ENCODE results near the gene MBD5. TPM values are rescaled to one million over a fixed set of nuclear protein-coding genes. Genes with fewer than 3 reads are reported as not detected.

Gene MBD5
- total RNA-seq, 4 donors from 2014 or later, result 51.2 to 85.9 (median 72.6) TPM

DNA sequence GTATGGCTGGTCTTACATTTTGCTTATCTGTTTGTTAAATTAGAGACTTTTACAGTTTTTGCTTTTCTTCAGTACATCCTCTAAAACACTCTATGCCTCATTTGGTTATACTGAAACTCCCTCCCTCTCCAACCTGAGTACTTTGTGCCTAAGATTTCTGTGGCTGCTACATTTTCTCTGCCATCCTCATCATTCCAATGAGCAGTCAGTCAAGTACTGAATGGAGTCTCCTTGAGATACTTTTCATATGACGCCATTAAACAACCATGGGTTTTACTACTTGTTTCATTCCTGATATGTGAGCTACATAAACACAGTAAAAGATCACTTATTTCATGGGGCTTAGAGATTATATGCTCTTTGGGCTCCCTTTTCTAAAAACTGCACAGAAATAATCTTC lies 427.0 kb downstream of the MBD5 start:
- Histone ChIP-seq H3K4me3 (replicated peaks in 1 of 3) (no peak overlapping the region), H3K9me3 (no peaks in the 10 kb centered on the region), H3K4me1 (no peaks in the 10 kb centered on the region), H3K27ac (no peak overlapping the region), H3K27me3 (no peaks in the 10 kb centered on the region), H3K36me3 (no peaks in the 10 kb centered on the region)
- WGBS, 2 donors, result 51 to 67% methylated on average over 1 of the region's 1 CpG
- intact Hi-C loops (cut with DNase I), result no loop called here
- DNase-seq, result no peak
- no peak for TF ChIP-seq POLR2A (IDR thresholded peaks at IDR 0.05)
- TF ChIP-seq, protein P1, sequence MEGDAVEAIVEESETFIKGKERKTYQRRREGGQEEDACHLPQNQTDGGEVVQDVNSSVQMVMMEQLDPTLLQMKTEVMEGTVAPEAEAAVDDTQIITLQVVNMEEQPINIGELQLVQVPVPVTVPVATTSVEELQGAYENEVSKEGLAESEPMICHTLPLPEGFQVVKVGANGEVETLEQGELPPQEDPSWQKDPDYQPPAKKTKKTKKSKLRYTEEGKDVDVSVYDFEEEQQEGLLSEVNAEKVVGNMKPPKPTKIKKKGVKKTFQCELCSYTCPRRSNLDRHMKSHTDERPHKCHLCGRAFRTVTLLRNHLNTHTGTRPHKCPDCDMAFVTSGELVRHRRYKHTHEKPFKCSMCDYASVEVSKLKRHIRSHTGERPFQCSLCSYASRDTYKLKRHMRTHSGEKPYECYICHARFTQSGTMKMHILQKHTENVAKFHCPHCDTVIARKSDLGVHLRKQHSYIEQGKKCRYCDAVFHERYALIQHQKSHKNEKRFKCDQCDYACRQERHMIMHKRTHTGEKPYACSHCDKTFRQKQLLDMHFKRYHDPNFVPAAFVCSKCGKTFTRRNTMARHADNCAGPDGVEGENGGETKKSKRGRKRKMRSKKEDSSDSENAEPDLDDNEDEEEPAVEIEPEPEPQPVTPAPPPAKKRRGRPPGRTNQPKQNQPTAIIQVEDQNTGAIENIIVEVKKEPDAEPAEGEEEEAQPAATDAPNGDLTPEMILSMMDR (IDR thresholded peaks at IDR 0.05), result no peak

DNA sequence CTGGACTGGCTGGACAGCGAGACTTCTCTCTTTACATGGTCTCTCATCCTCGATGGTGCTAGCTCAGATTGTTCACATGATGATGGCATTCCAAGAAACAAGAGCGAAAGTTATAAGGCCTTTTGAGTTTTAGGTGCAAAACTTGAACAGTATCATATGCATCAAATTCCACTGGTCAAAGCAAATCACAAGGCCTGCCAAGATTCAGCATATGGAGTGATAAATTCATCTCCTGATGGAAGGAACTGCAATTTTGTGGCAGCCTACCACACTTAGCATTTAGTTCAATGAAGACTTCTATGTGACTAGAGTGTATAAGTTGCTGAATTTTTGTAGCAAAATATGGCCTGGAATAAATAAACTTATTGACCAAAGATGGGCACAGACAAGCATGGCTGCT lies 429.6 kb downstream of the MBD5 start:
- intact Hi-C loops (cut with DNase I), result no loop called here
- Histone ChIP-seq H3K27me3 (no peaks in the 10 kb centered on the region), H3K9me3 (no peaks in the 10 kb centered on the region), H3K27ac (no peak overlapping the region), H3K4me1 (no peaks in the 10 kb centered on the region), H3K4me3 (replicated peaks in 1 of 3) (no peak overlapping the region), H3K36me3 (no peaks in the 10 kb centered on the region)
- TF ChIP-seq, protein P1 (IDR thresholded peaks at IDR 0.05), result no peak
- no peak for TF ChIP-seq POLR2A (IDR thresholded peaks at IDR 0.05)
- no peak for DNase-seq
- 94 to 95% methylated on average over 3 of the region's 3 CpGs for WGBS, 2 donors

DNA sequence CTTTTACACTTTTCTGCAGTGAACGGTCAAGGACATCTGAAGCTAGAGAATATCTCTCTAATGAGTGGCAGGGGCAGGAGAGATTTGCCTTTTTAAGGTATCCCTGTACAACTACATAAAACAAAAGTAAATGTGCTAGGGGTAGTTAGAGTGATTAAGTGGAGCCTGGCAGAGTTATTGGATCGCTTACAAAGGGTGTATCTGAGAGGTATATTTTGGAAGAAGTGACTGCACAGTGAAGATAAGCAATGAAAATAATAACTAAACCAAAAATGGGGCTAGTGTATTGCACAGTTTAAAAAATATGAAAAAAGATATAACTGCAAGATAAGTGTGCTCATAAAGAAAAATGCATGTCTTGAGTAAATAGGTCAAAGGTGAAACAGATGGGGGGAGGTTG lies 430.2 kb downstream of the MBD5 start:
- Histone ChIP-seq H3K4me1 (no peaks in the 10 kb centered on the region), H3K4me3 (replicated peaks in 1 of 3) (no peak overlapping the region), H3K27me3 (no peaks in the 10 kb centered on the region), H3K27ac (no peak overlapping the region), H3K9me3 (no peaks in the 10 kb centered on the region), H3K36me3 (no peaks in the 10 kb centered on the region)
- intact Hi-C loops (cut with DNase I), result no loop called here
- 90 to 95% methylated on average over 2 of the region's 2 CpGs for whole genome bisulfite sequencing, 2 donors
- no peak for DNase-seq
- no peak for TF ChIP-seq POLR2A (IDR thresholded peaks at IDR 0.05)
- TF ChIP-seq, protein P1 (IDR thresholded peaks at IDR 0.05), result no peak

DNA sequence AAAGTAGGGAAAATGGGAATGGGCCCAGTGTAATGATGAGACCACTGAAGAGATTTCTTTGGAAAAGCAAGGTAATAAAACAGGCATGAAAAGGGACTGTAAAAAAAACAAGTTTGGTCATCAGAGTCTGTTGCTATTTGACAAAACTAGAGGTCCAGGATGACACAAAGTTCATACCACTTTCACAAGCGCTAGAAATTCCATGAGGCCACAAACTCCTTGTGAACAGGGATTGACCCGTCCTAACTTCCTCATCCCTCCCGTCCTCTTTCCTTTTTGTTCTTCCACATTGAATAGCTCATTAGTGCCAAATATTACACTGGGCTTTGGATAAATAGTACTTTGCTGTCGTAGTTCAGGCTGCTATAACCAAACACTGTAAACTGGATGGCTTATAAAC lies 434.9 kb downstream of the MBD5 start:
- Histone ChIP-seq H3K4me3 (replicated peaks in 1 of 3) (no peak overlapping the region), H3K4me1 (no peaks in the 10 kb centered on the region), H3K27ac (no peak overlapping the region), H3K9me3 (no peaks in the 10 kb centered on the region), H3K36me3 (no peaks in the 10 kb centered on the region), H3K27me3 (no peaks in the 10 kb centered on the region)
- 89% methylated on average over 4 of the region's 4 CpGs for WGBS, 2 donors
- no peak for DNase-seq
- TF ChIP-seq, protein P1 (IDR thresholded peaks at IDR 0.05), result no peak
- TF ChIP-seq POLR2A (IDR thresholded peaks at IDR 0.05), result no peak
- intact Hi-C loops (cut with DNase I), result no loop called here

DNA sequence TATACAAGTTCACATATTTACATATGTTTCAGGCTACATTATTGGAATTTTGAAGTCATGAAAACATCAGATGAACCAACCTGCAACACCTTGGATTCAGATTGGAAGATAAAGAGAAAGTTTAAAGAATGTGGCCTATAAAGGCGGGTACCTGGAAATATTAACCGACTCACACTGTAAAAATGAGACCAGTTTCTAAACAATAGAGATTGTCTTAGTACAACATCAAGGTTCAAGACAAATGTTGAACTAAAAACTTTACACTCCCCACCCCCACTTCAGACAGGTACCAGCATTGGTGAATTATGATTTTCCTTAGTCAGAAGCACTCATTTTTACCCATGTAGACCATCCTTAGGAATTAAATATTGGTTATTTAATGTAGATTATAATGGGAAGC lies 437.3 kb downstream of the MBD5 start:
- DNase-seq, result no peak
- 98 to 100% methylated on average over 2 of the region's 2 CpGs for WGBS, 2 donors
- no peak for TF ChIP-seq POLR2A (IDR thresholded peaks at IDR 0.05)
- TF ChIP-seq, protein P1 (IDR thresholded peaks at IDR 0.05), result no peak
- intact Hi-C loops (cut with DNase I), result no loop called here
- H3K4me1 ChIP-seq, result no peaks in the 10 kb centered on the region
- H3K36me3 ChIP-seq, result no peaks in the 10 kb centered on the region
- H3K27me3 ChIP-seq, result no peaks in the 10 kb centered on the region
- H3K27ac ChIP-seq, result no peak overlapping the region
- H3K9me3 ChIP-seq, result no peaks in the 10 kb centered on the region
- no peak overlapping the region for H3K4me3 ChIP-seq (replicated peaks in 1 of 3)

All from thyroid gland (tissue), 4 donors.